T-helper 22 cell (primary cell): ENCODE measurements around the gene NINL.
"Not testable (repeated sequence)": the region's sequence is repeated elsewhere in the genome, so short reads cannot be mapped to it uniquely, and the experiment has no call there.

Experiments
- DNase-seq: peaks from one replicate; pipeline ENCODE4 v3.0.0-alpha.2; 2020; ENCODE audit warnings: low read depth

NINL gene

GRCh38 chr20:25551413-25552215, 33.7 kb downstream of the NINL start:
- DNase-seq, result no peak

GRCh38 chr20:25550645-25551337, 34.5 kb downstream of the NINL start:
- not testable (repeated sequence) for DNase-seq

- no peak for DNase-seq
Observed at GRCh38 chr20:25549843-25550477, 35.4 kb downstream of the NINL start.

- DNase-seq, result no peak
Observed at GRCh38 chr20:25549172-25549773, 36.1 kb downstream of the NINL start.

GRCh38 chr20:25548613-25549086, 36.7 kb downstream of the NINL start:
- DNase-seq, result no peak

GRCh38 chr20:25547999-25548398, 37.3 kb downstream of the NINL start:
- DNase-seq, result no peak

- no peak for DNase-seq
Observed at GRCh38 chr20:25547063-25547462, 38.3 kb downstream of the NINL start.

GRCh38 chr20:25546048-25546447, 39.3 kb downstream of the NINL start:
- no peak for DNase-seq

- DNase-seq, result no peak
Observed at GRCh38 chr20:25545171-25545570, 40.2 kb downstream of the NINL start.

- DNase-seq, result no peak
Observed at GRCh38 chr20:25544734-25545133, 40.6 kb downstream of the NINL start.

- no peak for DNase-seq
Observed at GRCh38 chr20:25544311-25544710, 41.0 kb downstream of the NINL start.

- no peak for DNase-seq
Observed at GRCh38 chr20:25543068-25543467, 42.3 kb downstream of the NINL start.

- no peak for DNase-seq
Observed at GRCh38 chr20:25541676-25542075, 43.7 kb downstream of the NINL start.

GRCh38 chr20:25539742-25540672, 45.3 kb downstream of the NINL start:
- DNase-seq, result no peak

- DNase-seq, result no peak
Observed at GRCh38 chr20:25538838-25539665, 46.3 kb downstream of the NINL start.

GRCh38 chr20:25537890-25538289, 47.4 kb downstream of the NINL start:
- no peak for DNase-seq

- no peak for DNase-seq
Observed at GRCh38 chr20:25535762-25536161, 49.6 kb downstream of the NINL start.

GRCh38 chr20:25534845-25535244, 50.5 kb downstream of the NINL start:
- no peak for DNase-seq

GRCh38 chr20:25533920-25534700, 51.2 kb downstream of the NINL start:
- DNase-seq, result no peak

- DNase-seq, result no peak
Observed at GRCh38 chr20:25532971-25533391, 52.4 kb downstream of the NINL start.
